AG20443 (cell line): Measurements from ENCODE around the gene ATP6V1E1.
A peak's percentile ranks its signal among the peaks of the same experiment; 100 is the strongest.
"Not testable (repeated sequence)": the region's sequence is repeated elsewhere in the genome, so short reads cannot be mapped to it uniquely, and the experiment has no call there.

Experiments used
- DNase-seq: peaks from one replicate; pipeline ENCODE4 v3.0.0; 2012; ENCODE audit warnings: low spot score, mixed read lengths

The ATP6V1E1 gene

GRCh38 chr22:17628406-17629172 lies at the start of gene ATP6V1E1:
ATP6V1E1 (minus strand) TSS chr22:17628749; CDS start chr22:17628635, 114 bp downstream.
- peak; percentile 98 for DNase-seq

- no peak for DNase-seq
These were observed 47.0 kb upstream of the ATP6V1E1 start for GRCh38 chr22:17675584-17675983.

- DNase-seq: no peak
These were observed 45.6 kb upstream of the ATP6V1E1 start for GRCh38 chr22:17674152-17674551.

- no peak for DNase-seq
These were observed 44.0 kb upstream of the ATP6V1E1 start for GRCh38 chr22:17672417-17672991.

GRCh38 chr22:17671521-17672092 lies 43.1 kb upstream of the ATP6V1E1 start:
- not testable (repeated sequence) for DNase-seq

- DNase-seq: no peak
These were observed 37.3 kb upstream of the ATP6V1E1 start for GRCh38 chr22:17665854-17666253.

- DNase-seq: no peak
These were observed 36.7 kb upstream of the ATP6V1E1 start for GRCh38 chr22:17665248-17665647.

GRCh38 chr22:17664414-17665055 lies 36.0 kb upstream of the ATP6V1E1 start:
- DNase-seq: no peak

GRCh38 chr22:17656870-17657395 lies 28.4 kb upstream of the ATP6V1E1 start:
- DNase-seq: no peak

GRCh38 chr22:17655289-17655688 lies 26.7 kb upstream of the ATP6V1E1 start:
- DNase-seq: no peak

- DNase-seq: no peak
These were observed 20.0 kb upstream of the ATP6V1E1 start for GRCh38 chr22:17648569-17648968.

- DNase-seq: no peak
These were observed 19.4 kb upstream of the ATP6V1E1 start for GRCh38 chr22:17647991-17648390.

GRCh38 chr22:17647452-17647851 lies 18.9 kb upstream of the ATP6V1E1 start:
- no peak for DNase-seq

- not testable (repeated sequence) for DNase-seq
These were observed 13.8 kb upstream of the ATP6V1E1 start for GRCh38 chr22:17642357-17642756.

- no peak for DNase-seq
These were observed 12.7 kb upstream of the ATP6V1E1 start for GRCh38 chr22:17641269-17641668.

- peak; percentile 70 for DNase-seq
These were observed 10.7 kb upstream of the ATP6V1E1 start for GRCh38 chr22:17639247-17639741.

- DNase-seq: peak; percentile 93
These were observed 10.1 kb upstream of the ATP6V1E1 start, which contains the start of gene BCL2L13 for GRCh38 chr22:17638432-17639246. BCL2L13 (plus strand) TSS chr22:17638757; CDS start chr22:17655712, 16,955 bp downstream.

GRCh38 chr22:17638182-17638431 lies 9.6 kb upstream of the ATP6V1E1 start:
- DNase-seq: no peak

GRCh38 chr22:17637490-17638181 lies 9.1 kb upstream of the ATP6V1E1 start:
- no peak for DNase-seq

- DNase-seq: not testable (repeated sequence)
These were observed 8.3 kb upstream of the ATP6V1E1 start for GRCh38 chr22:17636850-17637249.

GRCh38 chr22:17634696-17635095 lies 6.1 kb upstream of the ATP6V1E1 start:
- DNase-seq: no peak
